Activated CD4-positive, alpha-beta T cell treated with anti-CD3 and anti-CD28 coated beads, Interleukin-2, Interleukin-6, amounts not matched to agents 100 ng/mL and 50 ng/mL, durations not matched to agents 16 hours and 8 hours (primary cell): Measurements from ENCODE around the gene CYTH4.

ENCODE experiments used
- DNase-seq: peaks from one replicate; pipeline ENCODE4 v3.0.0-alpha.2; 2020

The CYTH4 gene

DNA sequence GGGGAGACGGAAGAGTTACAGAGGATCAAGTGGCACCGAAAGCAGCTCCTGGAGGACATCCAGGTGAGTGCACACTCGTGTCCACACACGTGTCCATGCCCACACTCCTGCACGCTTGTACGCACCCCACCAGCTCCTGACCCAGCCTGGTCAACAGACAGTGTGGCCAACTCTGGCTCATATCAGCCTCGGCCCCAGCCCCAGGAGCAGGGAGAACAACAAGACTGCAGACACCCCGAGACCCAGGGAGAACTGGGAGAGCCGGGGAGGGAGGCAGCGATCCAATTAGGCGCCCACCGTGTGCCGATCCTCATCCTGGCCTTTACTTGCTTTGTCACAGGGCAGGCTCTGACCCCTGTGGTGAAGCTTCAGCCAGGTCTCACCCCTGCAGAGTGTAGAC, 10.3 kb downstream of the CYTH4 start:
- no peak for DNase-seq

DNA sequence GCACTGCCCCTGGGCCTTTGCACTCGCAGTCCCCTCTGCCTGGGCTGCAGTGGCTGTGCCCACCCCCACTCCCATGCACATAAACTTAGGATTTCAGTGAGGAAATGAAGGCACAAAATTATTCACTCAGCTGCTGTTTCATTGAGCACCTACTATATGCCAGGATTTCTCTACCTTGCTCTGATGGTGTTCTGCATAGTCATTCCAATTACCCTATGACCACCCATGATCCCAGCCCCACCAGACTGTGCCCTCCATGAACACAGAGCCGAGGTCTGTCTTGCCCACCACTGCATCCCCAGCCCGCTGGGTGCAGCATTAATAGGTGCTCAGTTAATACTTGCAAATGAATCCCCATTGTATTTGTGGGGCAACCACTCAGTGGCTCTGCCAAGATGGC, 10.9 kb downstream of the CYTH4 start:
- DNase-seq: no peak

DNA sequence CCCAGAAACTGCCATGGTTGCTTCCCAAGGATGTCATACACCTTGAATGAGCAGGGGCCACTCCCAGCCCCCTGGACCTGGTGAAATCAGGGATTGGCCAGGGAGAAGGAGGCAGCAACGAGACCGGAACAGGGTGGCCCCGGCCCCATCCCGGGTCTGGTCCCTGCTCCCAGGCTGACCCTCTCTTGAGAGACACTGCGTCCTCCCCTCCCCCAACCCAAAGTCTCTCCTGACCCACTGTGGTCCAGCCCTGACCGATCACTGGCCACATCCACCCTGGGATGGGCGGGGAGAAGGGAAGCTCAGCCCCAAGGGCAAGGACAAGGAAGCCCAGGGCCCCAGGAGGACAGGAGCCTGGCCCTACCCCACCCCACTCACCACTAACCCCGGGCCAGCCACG, 12.4 kb downstream of the CYTH4 start:
- DNase-seq: no peak

DNA sequence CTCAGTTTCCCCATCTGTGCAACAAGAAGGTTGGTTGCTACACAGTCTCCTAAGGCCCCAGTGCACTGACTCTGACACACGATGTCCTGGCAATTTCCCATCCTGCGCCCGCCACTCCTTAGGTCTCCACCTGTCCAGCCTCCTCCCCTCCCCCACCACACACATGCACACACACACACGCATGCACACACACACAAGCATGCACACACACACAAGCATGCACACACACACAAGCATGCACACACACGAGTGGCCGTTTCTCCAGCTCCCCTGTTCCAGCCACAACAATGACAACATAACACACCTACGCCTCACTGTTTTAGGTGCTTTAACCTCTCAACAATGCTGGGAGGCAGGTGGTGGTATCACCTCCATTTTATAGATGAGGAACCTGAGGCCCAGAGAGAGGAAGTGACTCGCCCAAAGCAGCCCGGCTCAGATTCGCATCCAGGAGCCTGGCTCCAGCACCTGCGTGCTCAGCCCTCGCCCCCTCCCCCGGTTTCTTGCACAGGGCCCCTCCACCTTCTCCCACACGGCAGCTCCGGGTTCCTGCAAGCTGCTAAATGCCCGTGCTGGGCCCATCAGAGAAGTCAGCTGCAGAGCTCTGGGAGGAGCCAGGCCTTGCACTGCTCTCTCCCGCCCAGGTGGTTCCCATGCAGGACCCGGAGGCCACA, 13.0 kb downstream of the CYTH4 start:
- no peak for DNase-seq

DNA sequence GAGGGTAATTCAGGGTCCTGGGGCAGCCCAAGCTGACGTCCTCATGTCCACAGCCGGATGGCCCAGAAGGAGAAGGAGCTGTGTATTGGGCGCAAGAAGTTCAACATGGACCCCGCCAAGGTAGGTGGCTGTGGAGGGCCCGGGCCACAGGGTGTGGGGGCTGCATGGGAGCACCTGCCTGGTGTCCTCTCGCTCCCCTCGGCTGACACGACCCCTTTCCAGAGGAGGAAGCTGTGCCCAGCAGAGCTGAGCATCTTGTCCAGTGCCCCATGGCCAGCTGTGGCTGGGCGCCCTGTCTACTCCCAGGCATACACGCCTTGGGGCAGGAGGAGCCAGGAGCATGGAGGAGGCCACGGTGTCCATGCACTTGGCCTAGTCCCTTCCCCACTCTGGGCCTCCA, 13.6 kb downstream of the CYTH4 start:
- no peak for DNase-seq

DNA sequence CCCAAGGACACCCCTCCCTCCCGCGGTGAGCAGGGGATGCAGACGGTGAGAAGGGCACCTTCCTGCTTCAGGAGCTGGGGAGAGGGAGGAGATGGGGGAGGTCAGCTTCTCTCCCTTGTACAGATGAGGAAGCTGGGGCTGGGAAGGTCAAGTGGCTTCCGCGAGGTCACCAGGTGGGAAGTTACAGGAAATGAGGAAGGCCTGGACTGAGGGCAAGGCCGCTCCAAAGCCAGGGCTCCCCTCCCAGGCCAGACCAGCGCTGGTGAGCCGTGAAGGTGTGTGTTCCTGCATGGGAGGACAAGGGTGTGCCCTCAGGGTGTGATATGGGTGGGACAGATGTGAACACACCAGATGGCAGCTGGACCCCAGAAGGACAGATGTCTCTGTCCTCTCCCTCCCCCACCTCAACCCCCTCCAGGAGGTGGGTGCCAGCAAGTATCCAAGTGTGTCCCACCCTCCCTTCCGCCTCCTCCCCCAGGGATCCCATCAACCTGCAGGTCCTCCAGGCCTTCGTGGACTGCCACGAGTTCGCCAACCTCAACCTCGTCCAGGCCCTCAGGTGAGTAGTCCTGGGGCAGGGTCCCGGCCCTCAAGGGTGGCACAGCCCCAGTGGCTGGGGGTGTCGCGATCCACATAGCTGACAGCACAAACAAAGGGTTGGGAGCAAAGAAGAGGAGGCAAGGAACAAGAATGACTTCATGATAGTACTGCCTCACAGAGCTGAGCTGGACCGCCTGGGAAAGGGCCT, 16.6 kb downstream of the CYTH4 start:
- no peak for DNase-seq

DNA sequence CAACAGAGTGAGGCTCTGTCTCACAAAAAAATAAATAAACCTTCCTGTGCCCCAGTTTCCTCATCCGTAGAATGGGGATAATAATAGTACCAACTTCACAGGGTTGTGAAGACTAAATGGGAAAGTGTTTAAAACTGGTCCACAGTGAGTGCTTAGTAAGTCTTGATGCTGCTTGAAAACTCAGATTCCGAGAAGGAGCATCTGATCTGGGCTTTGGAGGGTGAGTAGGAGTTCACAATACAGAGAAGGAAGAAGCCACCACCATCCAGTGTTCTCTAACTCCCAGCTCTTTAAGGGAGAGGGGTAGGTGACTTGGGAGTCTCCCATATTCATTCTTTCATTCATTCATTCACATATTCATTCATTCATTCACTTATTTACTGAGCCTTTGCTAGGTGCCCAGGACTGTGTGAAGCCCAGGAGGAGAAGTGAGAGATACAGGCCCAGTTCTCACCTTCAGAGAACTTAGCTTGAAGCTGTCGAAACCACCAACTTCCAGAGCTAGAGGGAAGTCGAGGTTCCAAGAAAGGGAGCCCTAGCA, 17.7 kb downstream of the CYTH4 start:
- DNase-seq: no peak

DNA sequence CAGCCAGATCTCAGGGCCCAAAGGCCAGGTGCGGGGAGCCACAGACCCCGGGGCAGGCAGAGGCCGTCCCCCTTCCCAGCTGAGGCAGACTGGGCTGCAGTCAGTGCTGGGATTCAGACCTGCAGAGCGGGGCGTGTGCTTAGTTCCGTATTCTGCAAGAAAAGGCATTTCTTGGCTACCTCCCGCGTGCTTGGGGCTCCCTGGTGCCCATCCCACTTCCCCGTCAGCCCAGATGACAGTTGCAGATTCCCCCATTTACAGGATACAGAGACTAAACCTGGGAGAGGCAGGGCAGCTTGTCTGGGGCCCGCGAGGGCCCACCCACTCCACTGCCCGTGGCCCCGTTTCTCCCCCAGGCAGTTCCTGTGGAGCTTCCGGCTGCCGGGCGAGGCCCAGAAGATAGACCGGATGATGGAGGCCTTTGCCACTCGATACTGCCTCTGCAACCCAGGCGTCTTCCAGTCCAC, 18.3 kb downstream of the CYTH4 start:
- DNase-seq: peak; percentile 68

DNA sequence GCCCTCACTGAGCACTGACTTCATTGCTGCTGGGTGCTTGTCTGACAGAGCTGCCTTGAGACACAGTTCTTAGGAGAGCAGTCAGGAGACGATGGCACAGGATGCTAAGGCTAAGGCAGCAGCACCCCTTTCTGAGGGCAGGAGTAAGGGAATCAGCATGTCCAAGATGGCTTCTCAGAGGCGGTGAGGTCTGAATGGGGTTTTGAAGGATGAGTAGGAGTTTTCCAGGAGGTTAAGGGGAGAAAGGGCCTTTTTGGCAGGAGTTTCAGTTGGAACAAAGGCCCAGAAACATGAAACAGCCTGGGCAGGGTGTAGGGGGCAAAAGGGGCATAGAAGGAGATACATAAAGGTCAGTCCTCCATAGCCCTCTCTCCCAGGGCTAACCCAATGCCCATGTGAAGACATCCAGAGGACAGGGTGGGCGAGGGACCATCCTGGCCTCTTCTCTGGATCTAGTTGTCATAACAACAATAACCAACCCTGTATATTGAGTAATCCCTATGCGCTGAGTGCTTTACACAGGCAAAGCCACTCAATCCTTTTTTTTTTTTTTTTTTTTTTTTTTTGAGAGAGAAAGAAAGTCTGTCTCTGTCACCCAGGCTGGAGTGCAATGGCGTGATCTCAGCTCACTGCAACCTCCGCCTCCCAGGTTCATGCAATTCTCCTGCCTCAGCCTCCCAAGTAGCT, 19.0 kb downstream of the CYTH4 start:
- no peak for DNase-seq

DNA sequence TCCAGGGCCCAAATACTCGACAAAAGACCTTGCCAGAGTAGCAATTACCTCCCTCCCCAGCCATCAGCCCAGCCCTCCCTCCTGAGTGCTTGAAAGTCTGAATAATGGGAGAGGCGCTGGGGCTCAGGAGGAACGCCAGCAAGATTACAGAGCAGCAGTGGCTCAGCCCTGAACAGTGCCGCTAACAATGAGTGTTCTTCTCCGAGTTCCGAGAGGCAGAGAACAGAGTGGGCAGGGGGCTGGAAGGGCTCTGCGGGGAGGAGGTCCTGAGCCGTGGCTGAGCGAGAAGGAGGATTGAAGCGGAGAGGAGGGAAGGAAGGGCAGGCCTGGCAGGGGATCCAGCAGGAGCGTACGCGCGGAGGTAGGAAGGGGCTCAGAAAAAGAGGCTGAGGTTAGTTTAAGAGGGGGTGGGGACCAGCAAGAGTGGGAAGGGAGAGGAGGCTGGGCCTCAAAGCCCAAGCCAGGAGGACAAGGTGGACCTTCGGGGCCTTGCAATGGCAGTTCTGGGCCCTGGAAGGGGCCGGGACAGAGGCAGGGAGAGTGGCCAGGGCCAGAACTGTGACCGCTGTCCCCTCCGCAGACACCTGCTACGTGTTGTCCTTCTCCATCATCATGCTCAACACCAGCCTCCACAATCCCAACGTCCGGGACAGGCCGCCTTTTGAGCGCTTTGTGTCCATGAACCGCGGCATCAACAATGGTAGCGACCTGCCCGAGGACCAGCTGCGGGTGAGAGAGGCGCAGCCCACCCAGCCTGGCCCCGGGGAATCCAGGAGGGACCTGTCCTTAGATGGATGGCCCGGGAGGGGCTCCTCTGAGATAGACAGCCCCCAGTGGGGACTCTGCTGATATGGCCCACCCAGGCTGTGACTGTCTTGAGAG, 20.6 kb downstream of the CYTH4 start:
- DNase-seq: no peak

DNA sequence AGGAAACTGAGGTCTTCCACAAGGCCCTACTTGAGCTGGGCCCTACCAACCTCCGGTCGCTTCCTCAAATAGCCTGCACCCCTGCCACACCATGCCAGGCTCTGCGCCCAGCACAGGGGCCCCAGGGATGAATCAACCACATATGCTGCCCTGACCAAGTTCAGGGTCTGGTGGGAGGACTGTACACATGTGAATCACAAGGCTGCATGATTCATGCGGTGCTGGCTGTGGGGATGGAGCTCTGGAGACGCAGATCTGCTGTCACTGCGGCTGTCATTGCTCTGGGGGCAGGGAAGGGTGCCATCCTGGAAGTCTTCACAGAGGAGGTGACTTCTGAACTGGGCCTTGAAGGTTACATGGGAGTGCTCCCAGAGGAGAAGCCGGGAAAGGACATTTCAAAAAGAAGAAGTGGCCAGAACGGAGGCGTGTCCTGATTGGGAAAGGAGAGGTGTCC, 21.5 kb downstream of the CYTH4 start:
- peak; percentile 85 for DNase-seq

DNA sequence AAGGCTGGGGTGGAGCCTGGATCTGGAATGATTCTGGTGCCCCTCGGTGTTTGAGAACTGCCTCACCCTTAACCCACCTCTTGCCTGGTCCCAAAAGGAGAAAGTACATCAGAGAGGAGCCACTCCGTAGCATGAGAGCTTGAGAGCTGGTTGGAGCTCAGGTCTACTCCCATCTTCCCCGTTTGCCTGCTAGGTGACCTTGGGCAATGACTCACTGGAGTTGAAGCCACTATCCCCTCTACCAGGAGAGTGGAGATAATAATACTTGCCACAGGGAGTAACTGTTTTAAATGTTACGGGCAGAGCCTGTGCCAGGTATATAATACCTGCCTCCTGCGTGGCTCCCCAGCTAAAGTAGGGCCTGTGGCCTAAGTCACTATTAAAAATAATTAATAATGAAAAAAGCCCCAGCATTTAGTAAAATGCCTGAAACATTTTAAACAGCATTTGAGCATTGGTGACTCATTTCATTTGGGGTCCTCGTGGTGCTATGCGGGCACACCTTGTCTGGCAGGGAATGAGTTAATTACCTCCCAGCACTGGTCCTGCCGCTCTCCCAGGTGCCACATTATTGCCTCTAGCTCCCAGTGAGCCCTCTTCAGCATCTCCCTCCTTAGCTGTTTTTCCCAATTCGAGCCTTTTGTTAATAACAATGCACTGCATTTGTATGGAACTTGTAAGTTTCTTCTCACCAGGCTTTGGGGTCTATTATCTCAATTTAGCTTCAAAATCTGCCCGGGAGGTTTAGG, 22.5 kb downstream of the CYTH4 start:
- DNase-seq: no peak

DNA sequence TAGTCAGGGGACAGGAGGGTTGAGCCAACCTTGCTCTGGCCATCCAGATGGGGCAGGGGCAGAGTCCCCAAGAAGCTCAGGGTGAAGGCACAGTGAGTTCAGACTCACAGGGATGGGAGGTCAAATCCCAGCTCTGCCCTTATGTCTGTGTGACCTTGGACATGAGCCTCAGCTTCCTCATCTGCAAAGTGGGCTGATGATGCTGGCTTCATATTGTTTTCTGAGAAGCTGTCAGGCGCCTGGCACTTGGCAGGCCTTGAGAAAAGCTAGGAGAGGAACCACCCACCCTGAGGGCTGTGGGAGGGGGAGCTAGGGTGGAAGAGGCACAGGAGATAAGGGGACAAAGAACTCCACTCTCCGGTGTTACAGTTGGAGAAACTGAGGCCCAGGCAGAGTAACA, 23.6 kb downstream of the CYTH4 start:
- DNase-seq: no peak

DNA sequence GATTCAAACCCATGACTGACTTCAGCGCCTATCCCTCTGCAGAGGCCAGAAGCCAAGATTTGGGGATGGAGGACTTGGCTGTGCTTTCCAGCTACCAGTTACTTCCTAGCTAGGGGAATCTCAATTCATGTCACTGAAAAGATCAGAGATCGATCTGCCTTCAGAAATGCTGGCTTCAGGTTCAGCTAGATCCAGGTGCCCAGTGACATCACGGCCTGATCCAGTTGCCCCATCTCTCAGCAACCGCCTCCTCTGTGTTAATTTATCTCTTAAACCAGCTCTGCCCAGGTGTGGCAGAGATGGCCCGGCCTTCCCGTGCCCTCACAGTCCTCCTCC, 24.2 kb downstream of the CYTH4 start:
- DNase-seq: no peak

DNA sequence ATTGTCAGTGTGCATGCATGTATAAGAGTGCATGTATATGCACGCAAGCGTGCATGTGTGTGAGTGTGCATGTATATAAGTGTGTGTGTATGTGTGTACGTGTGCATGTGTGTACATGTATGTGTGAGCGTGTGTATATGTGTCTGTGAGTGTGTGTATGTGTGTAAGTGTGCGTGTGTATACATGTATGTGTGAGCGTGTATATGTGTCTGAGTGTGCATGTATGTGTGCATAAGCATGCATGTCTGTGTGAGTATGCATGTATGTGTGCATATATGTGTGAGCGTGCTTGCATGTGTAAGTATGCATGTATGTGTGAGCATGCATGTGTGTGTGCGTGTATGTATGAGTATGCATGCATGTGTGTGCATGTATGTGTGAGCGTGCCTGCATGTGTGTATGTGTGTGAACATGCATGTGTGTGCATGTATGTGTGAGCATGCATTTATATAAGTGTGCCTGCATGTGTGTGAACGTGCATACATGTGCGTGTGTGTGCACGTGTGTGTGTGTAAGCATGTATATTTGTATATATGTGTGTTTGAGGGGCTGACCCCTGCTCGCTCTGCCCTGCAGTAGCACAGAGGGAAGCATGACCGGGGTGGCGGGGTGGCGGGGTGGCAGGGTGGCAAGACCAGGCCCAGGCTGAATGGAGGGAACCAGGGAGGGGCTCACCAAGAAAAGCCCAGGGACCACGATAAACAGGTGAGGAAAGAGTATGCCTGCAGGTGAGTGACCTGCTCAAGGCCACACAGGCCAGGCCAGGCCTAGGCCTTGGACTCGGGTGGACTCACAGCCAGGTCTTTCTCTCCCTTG, 26.3 kb downstream of the CYTH4 start:
- no peak for DNase-seq

DNA sequence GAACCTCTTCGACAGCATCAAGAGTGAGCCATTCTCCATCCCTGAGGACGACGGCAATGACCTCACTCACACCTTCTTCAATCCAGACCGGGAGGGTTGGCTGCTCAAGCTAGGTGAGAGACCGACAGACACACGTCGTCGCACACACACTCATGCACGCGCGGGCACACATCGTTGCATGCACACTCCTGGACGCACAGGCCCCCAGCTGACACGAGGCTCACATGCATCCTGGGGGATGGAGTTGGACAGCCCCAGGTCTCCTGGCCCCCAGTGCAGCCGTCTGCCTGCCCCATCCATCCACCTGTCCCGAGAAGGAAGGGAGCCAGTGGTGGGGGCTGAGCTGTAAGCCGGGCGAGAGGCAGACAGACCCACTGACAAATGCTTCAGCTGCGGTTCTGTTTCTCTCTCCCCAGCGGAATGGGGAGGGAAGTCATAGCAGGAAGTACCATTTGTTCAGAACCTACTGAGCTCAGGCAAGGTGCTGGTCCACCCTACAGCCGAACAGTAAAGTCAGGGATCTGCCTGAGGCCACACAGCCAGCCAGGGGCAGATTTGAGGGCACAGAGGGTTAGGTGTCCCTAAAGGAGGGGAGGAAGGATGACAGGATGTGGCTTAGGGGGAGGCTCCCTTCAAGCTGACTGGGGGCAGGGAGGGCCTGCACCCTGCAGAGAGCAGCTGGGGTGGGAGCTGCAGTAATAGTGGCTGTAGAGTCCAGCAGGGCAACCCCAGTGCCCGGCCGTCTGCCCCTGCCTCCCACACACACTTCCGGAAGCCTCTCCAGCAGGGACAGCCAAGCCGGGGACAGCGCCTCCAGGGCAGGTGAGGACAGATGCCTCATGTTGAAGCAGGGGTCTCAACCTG, 27.1 kb downstream of the CYTH4 start:
- peak; percentile 83 for DNase-seq

DNA sequence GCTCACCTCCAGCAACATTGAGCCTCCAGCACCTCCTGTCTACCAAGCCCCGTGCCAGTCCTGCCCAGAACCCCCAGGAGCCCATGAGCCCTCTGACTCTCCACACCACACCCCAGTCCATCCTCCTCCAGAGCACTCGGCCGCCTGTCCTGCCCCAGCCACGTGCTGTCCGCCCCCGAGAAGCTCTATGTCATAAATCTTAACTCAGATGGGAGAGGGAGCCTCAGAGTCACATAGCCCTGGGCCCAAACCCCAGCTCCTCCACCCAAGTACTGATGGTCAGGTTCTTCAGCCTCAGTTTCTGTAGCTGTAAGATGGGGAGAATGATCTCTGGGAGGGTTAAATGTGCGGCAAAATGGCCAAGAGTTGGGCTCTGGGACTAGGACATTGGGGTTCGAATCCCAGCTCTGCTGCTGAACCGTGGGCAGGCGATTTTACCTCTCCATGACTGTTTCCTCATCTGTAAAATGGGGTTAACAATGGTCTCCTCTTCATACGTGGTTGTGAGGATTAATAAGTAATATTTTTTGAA, 27.8 kb downstream of the CYTH4 start:
- no peak for DNase-seq

DNA sequence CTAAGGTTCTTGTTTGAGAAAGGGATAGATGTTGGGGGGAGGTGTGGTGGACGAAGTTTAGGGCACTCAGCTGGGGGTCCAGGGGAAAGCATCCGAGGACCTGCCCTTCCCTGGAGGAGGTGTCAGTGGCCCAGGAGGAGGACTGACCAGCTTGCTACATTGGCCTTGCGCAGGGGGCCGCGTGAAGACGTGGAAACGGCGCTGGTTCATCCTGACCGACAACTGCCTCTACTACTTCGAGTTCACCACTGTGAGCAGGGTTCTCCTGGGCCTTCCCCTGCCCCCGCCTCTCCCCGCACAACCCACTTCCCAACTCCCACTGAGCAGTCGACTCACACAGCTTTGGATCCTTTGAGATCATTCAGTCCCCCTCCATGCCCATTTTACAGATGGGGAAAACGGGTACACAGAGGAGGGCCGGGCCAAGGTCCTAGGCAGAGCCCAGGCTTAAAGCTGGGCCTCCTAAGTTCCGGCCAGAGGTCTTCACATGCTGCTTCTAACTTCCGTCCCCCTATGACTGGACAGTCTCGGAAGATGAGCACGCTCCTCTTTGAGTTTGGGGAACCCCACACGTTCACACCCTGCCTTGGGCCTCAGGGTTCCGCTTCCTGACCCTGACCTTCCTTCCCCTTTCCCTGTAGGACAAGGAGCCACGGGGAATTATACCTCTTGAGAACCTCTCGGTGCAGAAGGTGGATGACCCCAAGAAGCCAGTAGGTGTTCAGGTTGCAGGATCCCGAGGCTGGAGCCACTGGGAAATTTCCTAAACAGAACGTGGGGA, 28.7 kb downstream of the CYTH4 start:
- no peak for DNase-seq

DNA sequence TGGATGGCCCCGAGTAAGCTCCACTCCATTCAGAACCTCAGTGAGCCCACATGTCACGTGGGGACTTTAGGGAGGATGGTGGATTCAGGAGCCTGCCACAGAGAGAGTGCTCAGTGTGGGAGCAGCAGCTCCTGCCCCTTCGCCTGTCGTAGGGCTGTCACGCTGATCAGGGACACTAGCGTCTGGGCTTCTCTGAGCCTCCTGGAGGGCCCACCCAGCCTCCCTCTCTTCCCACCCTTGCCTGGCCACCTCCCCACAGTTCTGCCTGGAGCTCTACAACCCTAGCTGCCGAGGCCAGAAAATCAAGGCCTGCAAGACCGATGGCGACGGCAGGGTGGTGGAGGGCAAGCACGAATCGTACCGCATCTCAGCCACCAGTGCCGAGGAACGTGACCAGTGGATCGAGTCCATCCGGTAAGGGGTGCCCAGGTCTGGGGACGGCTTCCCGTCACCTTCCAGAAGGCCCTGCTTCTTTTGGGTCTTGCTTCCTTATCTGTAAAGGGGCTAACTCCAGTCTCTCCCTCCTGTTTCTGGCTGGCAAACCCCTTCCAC, 29.5 kb downstream of the CYTH4 start:
- no peak for DNase-seq
